SU-DHL-6 (cell line): Measurements from ENCODE around the gene CELA3B.

Experiments
- H2AFZ ChIP-seq: fragments of 200-600 bp; sonication (generic); 2 replicates; pipeline ENCODE4 v1.6.1; 2014; ENCODE audit warnings: low read depth, mild to moderate bottlenecking, moderate library complexity, mixed read lengths, antibody characterized with exemption, low read length; ENCODE audit not compliant: severe bottlenecking
- H3F3A ChIP-seq: fragments of 200-600 bp; shearing (Covaris generic); 2 replicates; pipeline ENCODE4 v1.6.0; 2016; ENCODE audit warnings: antibody characterized with exemption, mild to moderate bottlenecking; ENCODE audit not compliant: insufficient read depth
- H3K27ac ChIP-seq: fragments of 200-600 bp; sonication (generic); 2 replicates; pipeline ENCODE4 v1.5.1; 2016; ENCODE audit warnings: low read depth, mild to moderate bottlenecking, low read length, moderate library complexity, mixed read lengths
- H3K27me3 ChIP-seq: fragments of 200-600 bp; sonication (generic), shearing (Covaris generic); 2 replicates; pipeline ENCODE4 v1.6.0; 2014; ENCODE audit warnings: mild to moderate bottlenecking, low read length
- H3K36me3 ChIP-seq: fragments of 200-600 bp; sonication (generic); 2 replicates; pipeline ENCODE4 v1.6.1; 2014; ENCODE audit warnings: mild to moderate bottlenecking, low read length, mixed read lengths
- H3K4me2 ChIP-seq: fragments of 300-600, 200-600 bp; shearing (Covaris generic), sonication (generic); 2 replicates; pipeline ENCODE4 v1.6.0; 2014; ENCODE audit warnings: low read length, low read depth, mild to moderate bottlenecking; ENCODE audit not compliant: poor library complexity, severe bottlenecking
- H3K4me3 ChIP-seq: fragments of 200-600 bp; sonication (generic); 2 replicates; pipeline ENCODE4 v1.5.1; 2014; ENCODE audit warnings: antibody characterized with exemption, low read length, mild to moderate bottlenecking, mixed read lengths; ENCODE audit not compliant: insufficient read depth, poor library complexity, severe bottlenecking
- H3K79me2 ChIP-seq: fragments of 200-600 bp; sonication (generic); 2 replicates; pipeline ENCODE4 v1.6.1; 2014; ENCODE audit warnings: mild to moderate bottlenecking, low read length, moderate library complexity; ENCODE audit not compliant: insufficient read depth
- H3K9ac ChIP-seq: fragments of 200-600 bp; sonication (generic); 2 replicates; pipeline ENCODE4 v1.7.0; 2014; ENCODE audit warnings: mild to moderate bottlenecking, low read length
- H3K9me2 ChIP-seq: fragments of 200-600 bp; sonication (generic); replicated peaks from 2 replicates; pipeline ENCODE4 v1.6.1; 2014; ENCODE audit warnings: low read length; ENCODE audit not compliant: insufficient read depth
- H3K9me3 ChIP-seq: fragments of 200-600 bp; sonication (generic); 2 replicates; pipeline ENCODE4 v1.6.1; 2014; ENCODE audit warnings: low read length, mixed read lengths; ENCODE audit not compliant: insufficient read depth
- H4K20me1 ChIP-seq: fragments of 200-600 bp; sonication (generic); 2 replicates; pipeline ENCODE4 v1.6.1; 2014; ENCODE audit warnings: low read depth, mild to moderate bottlenecking, antibody characterized with exemption, low read length, moderate library complexity, mixed read lengths
- EZH2phosphoT487 ChIP-seq: fragments of 200-600 bp; sonication (generic), shearing (Covaris generic); conservative IDR thresholded peaks from 2 replicates; pipeline ENCODE4 v1.6.1; 2018; ENCODE audit warnings: mild to moderate bottlenecking, antibody characterized with exemption, low read length, moderate library complexity, mixed read lengths
- TF ChIP-seq, protein P1 (sequence below): fragments of 200-600 bp; sonication (generic); IDR thresholded peaks from one replicate; pipeline ENCODE4 v1.5.1; 2017; ENCODE audit warnings: antibody characterized with exemption, mild to moderate bottlenecking, low read length, moderate library complexity; ENCODE audit not compliant: insufficient read depth, poor library complexity, severe bottlenecking

Gene CELA3B

DNA sequence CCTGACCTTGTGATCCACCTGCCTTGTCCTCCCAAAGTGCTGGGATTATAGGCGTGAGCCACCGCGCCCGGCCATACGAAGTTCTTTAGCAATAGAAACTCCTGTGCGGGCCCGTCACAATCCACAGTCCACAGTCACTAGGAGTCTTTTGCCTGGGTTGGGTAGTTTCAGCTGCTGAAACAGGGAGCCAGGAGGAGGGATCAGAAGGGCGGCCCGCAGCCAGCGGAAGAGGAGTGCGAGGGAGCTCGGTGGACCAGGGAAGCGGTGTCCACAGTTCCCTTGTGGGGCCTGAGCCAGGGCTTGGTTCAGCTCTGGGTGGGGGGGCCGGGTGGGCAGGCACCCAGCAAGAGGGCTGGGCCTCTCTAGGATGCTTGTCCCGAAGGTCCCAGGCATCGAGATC lies 21.8 kb upstream of the CELA3B start:
- Histone ChIP-seq H3F3A (no peaks in the 10 kb centered on the region), H4K20me1 (no peaks in the 10 kb centered on the region), H2AFZ (no peak overlapping the region), H3K36me3 (no peaks in the 10 kb centered on the region), H3K27me3 (no peaks in the 10 kb centered on the region), H3K4me3 (no peak overlapping the region), H3K27ac (no peak overlapping the region), H3K79me2 (no peaks in the 10 kb centered on the region), H3K4me2 (no peak overlapping the region), H3K9me3 (no peaks in the 10 kb centered on the region), H3K9me2 (no peaks in the 10 kb centered on the region), H3K9ac (no peak overlapping the region)
- TF ChIP-seq, protein P1, sequence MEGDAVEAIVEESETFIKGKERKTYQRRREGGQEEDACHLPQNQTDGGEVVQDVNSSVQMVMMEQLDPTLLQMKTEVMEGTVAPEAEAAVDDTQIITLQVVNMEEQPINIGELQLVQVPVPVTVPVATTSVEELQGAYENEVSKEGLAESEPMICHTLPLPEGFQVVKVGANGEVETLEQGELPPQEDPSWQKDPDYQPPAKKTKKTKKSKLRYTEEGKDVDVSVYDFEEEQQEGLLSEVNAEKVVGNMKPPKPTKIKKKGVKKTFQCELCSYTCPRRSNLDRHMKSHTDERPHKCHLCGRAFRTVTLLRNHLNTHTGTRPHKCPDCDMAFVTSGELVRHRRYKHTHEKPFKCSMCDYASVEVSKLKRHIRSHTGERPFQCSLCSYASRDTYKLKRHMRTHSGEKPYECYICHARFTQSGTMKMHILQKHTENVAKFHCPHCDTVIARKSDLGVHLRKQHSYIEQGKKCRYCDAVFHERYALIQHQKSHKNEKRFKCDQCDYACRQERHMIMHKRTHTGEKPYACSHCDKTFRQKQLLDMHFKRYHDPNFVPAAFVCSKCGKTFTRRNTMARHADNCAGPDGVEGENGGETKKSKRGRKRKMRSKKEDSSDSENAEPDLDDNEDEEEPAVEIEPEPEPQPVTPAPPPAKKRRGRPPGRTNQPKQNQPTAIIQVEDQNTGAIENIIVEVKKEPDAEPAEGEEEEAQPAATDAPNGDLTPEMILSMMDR: no peak
- TF ChIP-seq EZH2phosphoT487: no peak

DNA sequence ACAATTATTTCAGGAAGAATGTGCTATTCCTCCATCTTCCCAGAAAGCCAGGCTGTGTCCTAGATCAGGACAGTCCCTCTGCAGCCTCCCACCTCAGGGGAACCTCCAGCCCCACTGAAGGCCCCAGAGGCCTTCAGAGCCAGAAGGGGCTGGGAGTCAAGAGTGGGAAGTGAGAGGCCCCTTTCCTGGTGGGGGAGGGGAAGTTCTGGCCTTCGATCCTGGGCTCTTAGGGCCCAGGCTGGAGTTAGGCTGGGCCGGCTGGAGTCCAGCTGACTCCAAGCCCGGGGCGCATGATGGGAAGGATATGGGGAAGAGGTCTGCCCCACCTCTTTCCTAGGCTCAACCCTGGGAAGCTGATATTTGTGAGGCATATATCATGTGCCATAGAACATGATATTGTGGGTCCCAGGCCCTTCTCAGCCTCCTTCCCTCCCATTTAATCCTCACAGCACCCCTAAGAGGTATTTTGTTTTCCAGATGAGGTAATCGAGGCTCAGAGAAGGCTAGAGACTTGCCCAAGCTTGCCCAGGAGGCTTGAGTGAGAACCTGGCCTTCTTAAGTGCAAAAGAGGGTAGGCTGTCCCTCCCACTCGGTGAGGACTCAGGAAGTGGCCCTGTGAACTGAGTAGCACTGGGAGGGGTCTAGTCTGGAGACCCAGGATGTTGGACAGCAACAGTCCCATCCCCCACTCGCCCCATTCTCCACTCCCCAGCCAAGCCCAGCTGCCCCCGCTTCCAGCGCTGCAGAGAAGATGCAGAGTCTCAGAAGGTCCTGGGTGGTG lies 21.1 kb upstream of the CELA3B start:
- Histone ChIP-seq H3K4me2 (no peak overlapping the region), H4K20me1 (no peaks in the 10 kb centered on the region), H3K9ac (no peak overlapping the region)

DNA sequence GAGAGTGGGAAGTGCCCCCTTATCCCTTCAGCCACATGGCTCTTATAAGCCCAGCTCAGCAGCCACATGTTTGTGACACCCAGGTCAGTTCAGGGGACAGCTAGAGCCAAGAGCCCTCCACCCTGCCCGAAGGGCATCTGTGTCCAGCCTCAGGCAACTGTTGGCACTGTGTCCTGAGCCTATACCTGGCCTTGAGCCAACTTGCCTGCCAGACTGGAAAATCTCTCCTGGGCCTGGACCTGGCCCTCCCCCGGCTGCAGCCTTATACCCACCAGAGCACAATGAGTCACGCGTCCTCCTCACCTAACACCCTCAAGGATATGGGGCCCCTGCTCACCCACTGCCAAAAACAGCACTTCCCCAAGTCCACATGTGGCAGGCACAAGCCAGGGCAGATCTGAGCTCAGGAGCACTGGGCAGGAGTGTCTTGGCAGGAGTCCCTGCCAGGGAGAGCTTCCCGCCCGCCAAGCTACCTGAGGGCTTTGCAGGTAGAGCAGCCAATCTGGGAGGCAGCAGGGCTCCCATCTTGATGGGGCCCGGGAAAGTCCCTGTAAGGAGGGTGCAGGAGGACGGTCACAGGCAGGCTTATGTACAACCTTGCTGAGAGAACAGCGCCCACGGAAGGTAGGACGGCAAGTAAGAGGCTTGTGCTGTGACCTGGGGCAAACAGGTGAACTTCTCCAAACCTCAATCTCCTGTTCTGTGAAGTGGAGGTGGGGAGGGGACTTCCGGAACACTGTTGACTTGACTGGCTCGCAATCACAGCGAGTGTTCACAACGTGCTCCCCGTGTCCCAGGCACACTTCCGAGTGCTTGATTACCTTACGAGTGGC lies 19.9 kb upstream of the CELA3B start:
- H3K27me3 ChIP-seq: no peaks in the 10 kb centered on the region
- no peak overlapping the region for H3K4me3 ChIP-seq
- H2AFZ ChIP-seq: no peak overlapping the region
- H3K27ac ChIP-seq: no peak overlapping the region
- H3K9me2 ChIP-seq: no peaks in the 10 kb centered on the region
- TF ChIP-seq, protein P1: no peak
- no peak for TF ChIP-seq EZH2phosphoT487
- H3K9ac ChIP-seq: no peak overlapping the region
- H3K79me2 ChIP-seq: no peaks in the 10 kb centered on the region
- H4K20me1 ChIP-seq: no peaks in the 10 kb centered on the region
- no peaks in the 10 kb centered on the region for H3K9me3 ChIP-seq
- H3K36me3 ChIP-seq: no peaks in the 10 kb centered on the region
- no peak overlapping the region for H3K4me2 ChIP-seq
- no peaks in the 10 kb centered on the region for H3F3A ChIP-seq

More for the DNA sequence above, 21.1 kb upstream of the CELA3B start:
- Histone ChIP-seq H3K9me2 (no peaks in the 10 kb centered on the region), H3K4me3 (no peak overlapping the region), H3K9me3 (no peaks in the 10 kb centered on the region), H3K36me3 (no peaks in the 10 kb centered on the region), H3K79me2 (no peaks in the 10 kb centered on the region), H3F3A (no peaks in the 10 kb centered on the region), H3K27ac (no peak overlapping the region), H3K27me3 (no peaks in the 10 kb centered on the region), H2AFZ (no peak overlapping the region)
- TF ChIP-seq, protein P1: no peak
- TF ChIP-seq EZH2phosphoT487: no peak
